GM12865 (cell line): Measurements from ENCODE around the gene P2RY11.

Experiments used
- DNase-seq: peaks from one replicate; pipeline ENCODE4 v3.0.0; 2010; ENCODE audit warnings: low read depth
- H3K4me3 ChIP-seq: 2 replicates; pipeline ENCODE4 v1.5.1; 2011; ENCODE audit warnings: mild to moderate bottlenecking, low read depth, low read length, control low read depth
- CTCF ChIP-seq: IDR thresholded peaks from 2 replicates; pipeline ENCODE4 v1.5.1; 2011; ENCODE audit warnings: low read length, control low read depth, low read depth, inconsistent platforms; ENCODE audit not compliant: insufficient read depth; ENCODE audit errors: missing control alignments

Gene P2RY11

DNA sequence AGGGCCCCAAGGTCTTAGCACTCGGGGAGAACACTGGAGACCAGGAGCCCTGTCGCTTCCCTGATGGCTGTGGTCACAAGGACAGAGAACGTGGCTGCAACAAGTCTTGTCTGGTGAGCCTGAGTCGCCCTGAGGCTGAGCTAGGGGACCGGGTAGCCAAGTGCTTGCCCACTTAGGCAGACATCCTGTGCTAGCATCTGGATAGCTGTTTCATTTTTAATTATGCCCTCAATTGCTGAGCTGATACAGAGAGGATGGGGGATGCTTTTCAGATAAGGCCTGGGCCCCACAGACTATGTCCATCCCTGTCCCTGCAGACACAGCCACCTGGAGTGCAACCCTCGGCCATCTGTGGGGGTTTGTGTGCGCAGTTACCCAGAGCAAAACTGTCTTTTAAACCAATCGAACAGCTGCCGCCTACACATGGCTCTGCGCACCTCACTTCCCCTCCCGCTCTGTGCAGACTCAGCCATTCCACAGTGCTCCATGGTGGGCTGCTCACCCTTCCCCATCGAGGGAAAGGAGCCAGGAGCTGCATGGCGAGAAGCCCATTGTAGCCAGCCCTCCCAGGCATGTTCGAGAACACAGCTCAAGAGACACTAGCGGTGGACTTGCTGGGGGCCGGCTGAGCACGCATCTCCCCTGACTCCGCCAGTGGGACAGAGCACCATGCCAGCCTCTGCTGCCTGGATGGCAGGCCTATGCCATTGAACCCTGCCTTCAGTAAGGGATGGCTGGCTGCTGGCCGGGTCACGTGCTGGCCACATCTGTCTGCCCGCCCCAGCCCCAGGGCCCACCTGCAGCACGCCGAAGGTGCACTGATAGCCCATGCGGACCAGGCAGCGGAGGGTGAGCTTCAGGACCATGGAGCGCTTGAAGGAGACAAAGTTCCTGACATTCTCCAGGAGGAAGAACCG, 27.6 kb downstream of the P2RY11 start:
- H3K4me3 ChIP-seq: no peak overlapping the region
- no peak for DNase-seq
- no peak for TF ChIP-seq CTCF

GRCh38 chr19:10139952-10140351, 28.5 kb downstream of the P2RY11 start:
- DNase-seq: no peak
- no peak for TF ChIP-seq CTCF
- no peak overlapping the region for H3K4me3 ChIP-seq

- TF ChIP-seq CTCF: no peak
- no peak overlapping the region for H3K4me3 ChIP-seq
- no peak for DNase-seq
Observed at GRCh38 chr19:10141479-10141878, 30.0 kb downstream of the P2RY11 start.

DNA sequence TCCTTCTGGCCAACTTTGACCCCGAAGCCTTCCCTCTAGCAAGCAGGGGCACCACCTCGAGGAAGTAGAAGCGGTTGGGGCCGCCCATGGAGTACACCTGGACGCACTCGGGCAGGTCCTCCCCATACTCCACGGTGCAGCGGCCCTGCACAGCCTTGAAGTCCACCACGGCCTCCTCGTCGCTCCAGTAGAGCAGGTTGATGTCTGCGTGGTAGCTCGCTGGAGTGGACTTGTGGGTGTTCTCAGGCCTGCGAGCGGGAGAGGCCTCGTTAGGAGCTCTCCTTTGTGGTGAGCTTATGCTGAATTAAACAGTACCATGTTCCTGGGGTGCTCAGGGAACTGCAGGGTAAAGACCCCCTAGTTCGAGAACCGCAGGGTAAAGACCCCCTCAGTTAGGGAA, 30.5 kb downstream of the P2RY11 start:
- TF ChIP-seq CTCF: no peak
- DNase-seq: no peak
- H3K4me3 ChIP-seq: no peak overlapping the region

DNA sequence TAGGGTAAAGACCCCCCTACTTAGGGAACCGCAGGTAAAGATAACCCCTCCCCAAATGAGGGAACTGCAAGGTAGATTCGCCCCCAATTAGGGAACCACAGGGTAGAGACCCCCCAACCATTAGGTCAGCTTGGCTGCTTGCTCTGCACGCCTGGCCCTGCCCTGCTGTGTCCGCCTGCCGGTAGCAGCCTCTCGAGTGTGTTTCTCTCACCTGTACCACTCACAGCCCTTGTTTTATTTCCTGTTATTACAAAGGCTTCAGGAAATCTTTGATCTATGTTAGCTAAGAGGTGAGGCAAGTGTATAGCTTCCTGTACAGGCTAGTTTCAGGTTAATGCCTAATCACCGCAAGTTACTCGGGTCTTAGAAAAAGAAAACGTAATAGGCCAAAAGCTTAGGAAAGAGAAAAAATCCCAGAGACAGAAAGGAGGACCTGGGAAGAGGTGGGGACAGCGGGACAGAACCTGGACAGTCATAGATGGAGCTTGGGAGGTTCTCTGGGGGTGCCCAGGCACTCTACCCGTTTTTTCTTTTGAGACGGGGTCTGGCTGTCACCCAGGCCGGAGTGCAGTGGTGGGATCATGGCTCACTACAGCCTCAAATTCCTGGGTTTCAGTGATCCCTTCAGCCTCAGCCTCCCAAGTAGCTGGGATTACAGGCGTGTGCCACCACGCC, 31.3 kb downstream of the P2RY11 start:
- no peak for TF ChIP-seq CTCF
- no peak for DNase-seq

GRCh38 chr19:10143681-10144080, 32.2 kb downstream of the P2RY11 start:
- H3K4me3 ChIP-seq: no peak overlapping the region
- no peak for DNase-seq
- no peak for TF ChIP-seq CTCF

More for the DNA sequence above, 31.3 kb downstream of the P2RY11 start:
- H3K4me3 ChIP-seq: no peak overlapping the region

DNA sequence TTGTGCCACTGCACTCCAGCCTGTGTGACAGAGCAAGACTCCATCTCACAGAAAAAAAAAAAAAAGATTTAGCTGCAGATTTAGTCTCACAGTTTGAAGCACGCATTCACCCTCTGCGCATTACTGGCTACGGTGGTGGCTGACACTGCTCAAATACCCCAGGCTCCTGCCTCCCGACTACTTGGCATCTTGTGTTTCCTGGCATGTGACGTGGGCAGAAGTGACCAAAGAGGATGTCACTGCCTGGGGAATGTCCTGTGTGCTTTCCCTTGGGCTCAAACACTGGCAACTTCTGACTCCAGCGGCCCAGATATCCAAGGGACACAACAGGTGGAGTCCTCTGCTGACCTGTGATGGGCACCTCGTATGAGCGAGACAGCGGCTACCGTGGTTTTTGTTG, 32.9 kb downstream of the P2RY11 start:
- DNase-seq: no peak
- TF ChIP-seq CTCF: no peak
- H3K4me3 ChIP-seq: no peak overlapping the region
